H9 (cell line): ENCODE data around the gene INHBB. TPM values are rescaled to one million over a fixed set of nuclear protein-coding genes. Genes with fewer than 3 reads are reported as not detected.

Source experiments
- DNase-seq: peaks from one replicate; pipeline ENCODE4 v3.0.0-alpha.2; 2017
- H2AFZ ChIP-seq: one replicate; pipeline ENCODE4 v1.6.1; 2013; ENCODE audit warnings: mild to moderate bottlenecking, low read length, control low read depth, moderate library complexity
- H2AK5ac ChIP-seq: 2 replicates; pipeline ENCODE4 v1.6.1; 2013; ENCODE audit warnings: low read length, control low read depth, mixed read lengths; ENCODE audit not compliant: insufficient read length
- H2BK120ac ChIP-seq: one replicate; pipeline ENCODE4 v1.6.1; 2013; ENCODE audit warnings: low read depth, mild to moderate bottlenecking, low read length, control low read depth, inconsistent platforms; ENCODE audit not compliant: poor library complexity, severe bottlenecking
- H2BK12ac ChIP-seq: 2 replicates; pipeline ENCODE4 v1.6.1; 2013; ENCODE audit warnings: low read length, control low read depth, mixed read lengths, low read depth; ENCODE audit not compliant: insufficient read length
- H2BK15ac ChIP-seq: 2 replicates; pipeline ENCODE4 v1.6.1; 2013; ENCODE audit warnings: low read depth, low read length, control low read depth
- H2BK20ac ChIP-seq: one replicate; pipeline ENCODE4 v1.6.1; 2013; ENCODE audit warnings: low read depth, mild to moderate bottlenecking, low read length, control low read depth, inconsistent platforms; ENCODE audit not compliant: poor library complexity, severe bottlenecking
- H2BK5ac ChIP-seq: 2 replicates; pipeline ENCODE4 v1.6.1; 2013; ENCODE audit warnings: low read length, control low read depth, mixed read lengths; ENCODE audit not compliant: insufficient read length
- H3K14ac ChIP-seq: 2 replicates; pipeline ENCODE4 v1.6.1; 2013; ENCODE audit warnings: low read length, control low read depth; ENCODE audit not compliant: insufficient read depth
- H3K18ac ChIP-seq: 2 replicates; pipeline ENCODE4 v1.6.1; 2013; ENCODE audit warnings: low read depth, mild to moderate bottlenecking, mixed read lengths, low read length, control low read depth; ENCODE audit not compliant: insufficient read length
- H3K23ac ChIP-seq: 2 replicates; pipeline ENCODE4 v1.6.1; 2013; ENCODE audit warnings: low read length, control low read depth, mixed read lengths, low read depth; ENCODE audit not compliant: insufficient read length
- H3K23me2 ChIP-seq: 2 replicates; pipeline ENCODE4 v1.6.1; 2013; ENCODE audit warnings: low read depth, mild to moderate bottlenecking, mixed read lengths, low read length, control low read depth; ENCODE audit not compliant: insufficient read length, poor library complexity, severe bottlenecking
- H3K27ac ChIP-seq: 2 replicates; pipeline ENCODE4 v1.5.1; 2013; ENCODE audit warnings: low read length, control low read depth, mixed read lengths, low read depth; ENCODE audit not compliant: insufficient read length
- H3K27me3 ChIP-seq: 2 replicates; pipeline ENCODE4 v1.6.1; 2013; ENCODE audit warnings: low read length, control low read depth, inconsistent platforms; ENCODE audit not compliant: insufficient read depth
- H3K4ac ChIP-seq: 2 replicates; pipeline ENCODE4 v1.6.1; 2013; ENCODE audit warnings: low read depth, mild to moderate bottlenecking, control low read depth, inconsistent platforms, low read length, moderate library complexity
- H3K4me1 ChIP-seq: 2 replicates; pipeline ENCODE4 v1.6.1; 2013; ENCODE audit warnings: low read length, control low read depth, inconsistent platforms; ENCODE audit not compliant: insufficient read depth
- H3K4me2 ChIP-seq: 2 replicates; pipeline ENCODE4 v1.6.1; 2013; ENCODE audit warnings: low read length, control low read depth, mixed read lengths; ENCODE audit not compliant: insufficient read length, insufficient read depth
- H3K56ac ChIP-seq: 2 replicates; pipeline ENCODE4 v1.6.1; 2013; ENCODE audit warnings: low read depth, mild to moderate bottlenecking, mixed read lengths, low read length, control low read depth; ENCODE audit not compliant: insufficient read length
- H3K79me1 ChIP-seq: 2 replicates; pipeline ENCODE4 v1.6.1; 2013; ENCODE audit warnings: low read depth, mild to moderate bottlenecking, moderate library complexity, low read length, control low read depth, inconsistent platforms; ENCODE audit not compliant: insufficient read depth, poor library complexity, severe bottlenecking
- H3K79me2 ChIP-seq: 2 replicates; pipeline ENCODE4 v1.6.1; 2013; ENCODE audit warnings: low read length, control low read depth, inconsistent platforms; ENCODE audit not compliant: insufficient read depth
- H3K9ac ChIP-seq: 2 replicates; pipeline ENCODE4 v1.6.1; 2013; ENCODE audit warnings: low read length, control low read depth, mixed read lengths; ENCODE audit not compliant: insufficient read length; ENCODE audit errors: extremely low read depth
- H3K9me3 ChIP-seq: one replicate; pipeline ENCODE4 v1.6.1; 2013; ENCODE audit warnings: low read depth, low read length, inconsistent platforms; ENCODE audit not compliant: control insufficient read depth
- H3T11ph ChIP-seq: one replicate; pipeline ENCODE4 v1.6.1; 2013; ENCODE audit warnings: mild to moderate bottlenecking, low read length, control low read depth, inconsistent platforms
- H4K20me1 ChIP-seq: one replicate; pipeline ENCODE4 v1.6.1; 2013; ENCODE audit not compliant: control insufficient read depth, insufficient read length, insufficient read depth
- H4K5ac ChIP-seq: 2 replicates; pipeline ENCODE4 v1.6.1; 2013; ENCODE audit warnings: low read depth, mild to moderate bottlenecking, mixed read lengths, low read length, control low read depth; ENCODE audit not compliant: insufficient read length
- H4K8ac ChIP-seq: replicated peaks from 2 replicates; pipeline ENCODE4 v1.6.1; 2013; ENCODE audit warnings: low read length, control low read depth, mixed read lengths, low read depth; ENCODE audit not compliant: insufficient read length
- H4K91ac ChIP-seq: 2 replicates; pipeline ENCODE4 v1.6.1; 2013; ENCODE audit warnings: low read depth, mild to moderate bottlenecking, moderate library complexity, mixed read lengths, low read length, control low read depth; ENCODE audit not compliant: insufficient read length
- H3K27ac Mint-ChIP-seq, 3 experiments: 2 replicates in 2 of 3; 3 replicates in 1 of 3; pipeline ENCODE4 v1.8.0; 2020 to 2021; ENCODE audit warnings: mixed read lengths in 3 of 3, mild to moderate bottlenecking in 1 of 3, moderate library complexity in 1 of 3
- H3K27me3 Mint-ChIP-seq: 2 replicates; pipeline ENCODE4 v1.8.0; 2021; ENCODE audit warnings: low read depth, mild to moderate bottlenecking, moderate library complexity, mixed read lengths
- H3K36me3 Mint-ChIP-seq, 3 experiments: 2 replicates in 2 of 3; 3 replicates in 1 of 3; pipeline ENCODE4 v1.8.0; 2020 to 2021; ENCODE audit warnings: low read depth in 3 of 3, mixed read lengths in 3 of 3; ENCODE audit not compliant: insufficient read depth in 1 of 3
- H3K4me1 Mint-ChIP-seq, 2 experiments: 2 replicates each; pipeline ENCODE4 v1.8.0; 2020; ENCODE audit warnings: mixed read lengths in 2 of 2
- H3K4me3 Mint-ChIP-seq, 2 experiments: 2 replicates in 1 of 2; 3 replicates in 1 of 2; pipeline ENCODE4 v1.8.0; 2020 to 2021; ENCODE audit warnings: mild to moderate bottlenecking in 2 of 2, mixed read lengths in 2 of 2, moderate library complexity in 1 of 2
- H3K9me3 Mint-ChIP-seq, 2 experiments: 2 replicates in 1 of 2; 3 replicates in 1 of 2; pipeline ENCODE4 v1.8.0; 2020; ENCODE audit warnings: mild to moderate bottlenecking in 2 of 2, mixed read lengths in 2 of 2, moderate library complexity in 1 of 2
- WGBS: extraction: QIAGEN DNeasy Blood & Tissue Kit; methylation state at CpG from one replicate; pipeline ENCODE4 v1.1.7; 2013; ENCODE audit warnings: missing lambda C conversion rate, low lambda C conversion rate, mixed read lengths; ENCODE audit not compliant: insufficient read length; ENCODE audit errors: extremely low coverage; 5-methylcytosine and 5-hydroxymethylcytosine counted together
- total RNA-seq: library from RNA; stranded (reverse); gene quantifications from 2 replicates; pipeline ENCODE4 v1.2.1, GENCODE V29; 2021
- TF ChIP-seq, protein P1 (sequence below): fragments of 200-600 bp; sonication (generic); conservative IDR thresholded peaks from 3 replicates; pipeline ENCODE4 v1.8.0; 2021; ENCODE audit warnings: antibody characterized with exemption, mild to moderate bottlenecking

The INHBB gene
- total RNA-seq, 1 experiment from 2014 or later = 0.13 TPM

DNA sequence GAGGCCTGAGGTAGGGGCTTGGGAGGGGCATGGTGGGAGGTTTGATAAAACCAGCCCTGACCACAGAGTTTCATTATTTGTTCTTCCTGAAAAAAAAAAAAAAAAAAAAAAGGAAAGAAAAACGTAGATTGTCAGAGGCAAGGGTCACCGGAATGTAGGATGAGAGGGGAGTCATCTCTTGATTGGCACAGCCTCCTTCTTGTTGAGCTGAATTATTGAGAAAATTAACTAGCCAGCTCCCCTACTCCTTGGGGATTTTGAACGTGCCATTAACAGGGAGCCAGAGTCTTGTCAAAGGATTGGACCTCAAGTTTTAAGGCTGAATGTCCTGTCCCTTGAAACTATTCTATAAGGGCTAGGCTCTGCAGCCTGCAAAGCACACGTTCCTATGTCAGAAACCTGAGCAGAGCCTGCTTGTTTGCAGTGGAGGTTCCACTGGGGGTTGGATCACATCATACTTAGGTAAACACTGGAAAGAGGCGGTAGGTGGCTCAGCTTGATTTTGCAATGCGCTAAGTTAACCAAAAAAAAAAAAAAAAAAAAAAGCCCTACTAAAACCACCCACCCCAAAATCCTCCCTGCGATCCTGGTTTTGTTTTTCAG, 2.3 kb downstream of the INHBB start:
- peak overlapping the region; percentile 9 to 76; a peak in 4 of 5 replicates for H3K4me3 Mint-ChIP-seq
- Histone ChIP-seq H3K9me3 (no peaks in the 10 kb centered on the region), H4K91ac (no peak overlapping the region), H4K8ac (no peak overlapping the region), H3K4me1 (no peaks in the 10 kb centered on the region; the same call in 1 of the 2 replicates), H4K20me1 (peaks cover 2% of the 10 kb centered on the region), H3K27me3 (peaks cover 45% of the 10 kb centered on the region), H3K9ac (no peak overlapping the region), H3K23ac (no peak overlapping the region), H2BK12ac (no peak overlapping the region), H2BK15ac (no peak overlapping the region), H2BK5ac (no peak overlapping the region), H3K4ac (no peak overlapping the region), H3K56ac (no peak overlapping the region), H2AK5ac (no peak overlapping the region), H3K79me2 (no peaks in the 10 kb centered on the region), H3K79me1 (no peaks in the 10 kb centered on the region), H3K27ac (no peak overlapping the region), H3T11ph (no peak overlapping the region), H2BK120ac (no peak overlapping the region), H2BK20ac (no peak overlapping the region), H3K14ac (no peak overlapping the region), H3K4me2 (no peak overlapping the region), H3K23me2 (peaks cover 11% of the 10 kb centered on the region), H2AFZ (no peak overlapping the region), H3K18ac (no peak overlapping the region), H4K5ac (no peak overlapping the region)
- no peak overlapping the region for H3K27ac Mint-ChIP-seq
- DNase-seq = no peak
- H3K9me3 Mint-ChIP-seq = peaks cover 0 to 2% of the 10 kb centered on the region in 2 experiments; a peak in 2 of 5 replicates
- peaks cover 86% of the 10 kb centered on the region for H3K27me3 Mint-ChIP-seq
- WGBS = no CpG with 5 or more reads among the region's 7 CpGs
- H3K36me3 Mint-ChIP-seq = peaks cover 0 to 3% (median 0%) of the 10 kb centered on the region in 3 experiments; a peak in 1 of 7 replicates
- H3K4me1 Mint-ChIP-seq = peaks cover 27 to 45% of the 10 kb centered on the region in 2 experiments
- TF ChIP-seq, protein P1, sequence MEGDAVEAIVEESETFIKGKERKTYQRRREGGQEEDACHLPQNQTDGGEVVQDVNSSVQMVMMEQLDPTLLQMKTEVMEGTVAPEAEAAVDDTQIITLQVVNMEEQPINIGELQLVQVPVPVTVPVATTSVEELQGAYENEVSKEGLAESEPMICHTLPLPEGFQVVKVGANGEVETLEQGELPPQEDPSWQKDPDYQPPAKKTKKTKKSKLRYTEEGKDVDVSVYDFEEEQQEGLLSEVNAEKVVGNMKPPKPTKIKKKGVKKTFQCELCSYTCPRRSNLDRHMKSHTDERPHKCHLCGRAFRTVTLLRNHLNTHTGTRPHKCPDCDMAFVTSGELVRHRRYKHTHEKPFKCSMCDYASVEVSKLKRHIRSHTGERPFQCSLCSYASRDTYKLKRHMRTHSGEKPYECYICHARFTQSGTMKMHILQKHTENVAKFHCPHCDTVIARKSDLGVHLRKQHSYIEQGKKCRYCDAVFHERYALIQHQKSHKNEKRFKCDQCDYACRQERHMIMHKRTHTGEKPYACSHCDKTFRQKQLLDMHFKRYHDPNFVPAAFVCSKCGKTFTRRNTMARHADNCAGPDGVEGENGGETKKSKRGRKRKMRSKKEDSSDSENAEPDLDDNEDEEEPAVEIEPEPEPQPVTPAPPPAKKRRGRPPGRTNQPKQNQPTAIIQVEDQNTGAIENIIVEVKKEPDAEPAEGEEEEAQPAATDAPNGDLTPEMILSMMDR = no peak
